Neural cell (in vitro differentiated cells): Measurements from ENCODE around the gene FKBP1B. TPM values are rescaled to one million over a fixed set of nuclear protein-coding genes. Genes with fewer than 3 reads are reported as not detected.

Source experiments
- H2AFZ ChIP-seq: fragments of 200-600, 300-800 bp; sonication (generic), shearing (Covaris generic); 2 replicates; pipeline ENCODE4 v1.6.0; 2014; ENCODE audit warnings: low read depth, mild to moderate bottlenecking, antibody characterized with exemption, low read length, moderate library complexity
- H3F3A ChIP-seq: fragments of 200-600 bp; shearing (Covaris generic); 2 replicates; pipeline ENCODE4 v1.6.1; 2016; ENCODE audit warnings: mild to moderate bottlenecking, moderate library complexity, mixed read lengths, antibody characterized with exemption, low read length; ENCODE audit not compliant: insufficient read depth, poor library complexity, severe bottlenecking
- H3K27ac ChIP-seq: fragments of 200-600, 300-800 bp; sonication (generic), shearing (Covaris generic); 2 replicates; pipeline ENCODE4 v1.5.1; 2014; ENCODE audit warnings: mild to moderate bottlenecking, low read length, moderate library complexity
- H3K27me3 ChIP-seq: fragments of 300-800, 200-600 bp; sonication (generic), shearing (Covaris generic); 2 replicates; pipeline ENCODE4 v1.6.0; 2014; ENCODE audit warnings: mild to moderate bottlenecking, low read depth, low read length, moderate library complexity; ENCODE audit not compliant: insufficient read depth
- H3K36me3 ChIP-seq: fragments of 300-800, 200-600 bp; sonication (generic), shearing (Covaris generic); 2 replicates; pipeline ENCODE4 v1.5.1; 2014; ENCODE audit warnings: mild to moderate bottlenecking, antibody characterized with exemption, low read length, moderate library complexity; ENCODE audit not compliant: insufficient read depth
- H3K4me2 ChIP-seq: fragments of 300-800, 200-600 bp; sonication (generic), shearing (Covaris generic); 2 replicates; pipeline ENCODE4 v1.6.0; 2014; ENCODE audit warnings: mild to moderate bottlenecking, low read length
- H3K4me3 ChIP-seq: fragments of 300-800, 200-600 bp; sonication (generic), shearing (Covaris generic); 2 replicates; pipeline ENCODE4 v1.5.1; 2014; ENCODE audit warnings: mild to moderate bottlenecking, low read length, moderate library complexity
- H3K79me2 ChIP-seq: fragments of 200-600 bp; shearing (Covaris generic); replicated peaks from 2 replicates; pipeline ENCODE4 v1.6.0; 2014; ENCODE audit warnings: mild to moderate bottlenecking, low read length, moderate library complexity; ENCODE audit not compliant: insufficient read depth
- H3K9ac ChIP-seq: fragments of 300-800, 200-600 bp; sonication (generic), shearing (Covaris generic); 2 replicates; pipeline ENCODE4 v1.6.1; 2016; ENCODE audit warnings: mild to moderate bottlenecking, low read length, mixed read lengths
- H3K9me2 ChIP-seq: fragments of 200-600 bp; shearing (Covaris generic); 2 replicates; pipeline ENCODE4 v1.6.1; 2016; ENCODE audit warnings: mild to moderate bottlenecking, low read length, mixed read lengths; ENCODE audit not compliant: insufficient read depth
- H3K9me3 ChIP-seq: fragments of 200-600, 300-800 bp; sonication (generic), shearing (Covaris generic); 2 replicates; pipeline ENCODE4 v1.6.1; 2016; ENCODE audit warnings: mild to moderate bottlenecking, mixed run types, low read length, moderate library complexity, mixed read lengths
- H4K20me1 ChIP-seq: fragments of 200-600 bp; shearing (Covaris generic); 2 replicates; pipeline ENCODE4 v1.6.1; 2016; ENCODE audit warnings: mild to moderate bottlenecking, mixed run types; ENCODE audit not compliant: insufficient read depth
- EP300 ChIP-seq: fragments of 450-650 bp; conservative IDR thresholded peaks from 2 replicates; pipeline ENCODE4 v1.6.1; 2014; ENCODE audit warnings: antibody characterized with exemption, mild to moderate bottlenecking, moderate library complexity; ENCODE audit not compliant: poor library complexity, severe bottlenecking
- EZH2 ChIP-seq: fragments of 200-600, 300-800 bp; shearing (Covaris generic), sonication (generic); IDR thresholded peaks from 2 replicates; pipeline ENCODE4 v1.6.1; 2014; ENCODE audit warnings: antibody characterized with exemption, low read length, borderline replicate concordance, mild to moderate bottlenecking; ENCODE audit not compliant: insufficient read depth, poor library complexity, severe bottlenecking
- MXI1 ChIP-seq: fragments of 450-650 bp; conservative IDR thresholded peaks from 2 replicates; pipeline ENCODE4 v1.6.1; 2014; ENCODE audit warnings: antibody characterized with exemption, mild to moderate bottlenecking; ENCODE audit not compliant: poor library complexity, severe bottlenecking
- POLR2AphosphoS5 ChIP-seq: IDR thresholded peaks from 2 replicates; pipeline ENCODE4 v1.6.1; 2012
- RAD21 ChIP-seq: fragments of 450-650 bp; conservative IDR thresholded peaks from 2 replicates; pipeline ENCODE4 v1.6.1; 2014; ENCODE audit warnings: antibody characterized with exemption, mild to moderate bottlenecking, moderate library complexity
- SMC3 ChIP-seq: fragments of 450-650 bp; conservative IDR thresholded peaks from 2 replicates; pipeline ENCODE4 v1.6.1; 2014; ENCODE audit warnings: antibody characterized with exemption, mild to moderate bottlenecking, moderate library complexity; ENCODE audit not compliant: poor library complexity
- TAF1 ChIP-seq: IDR thresholded peaks from 2 replicates; pipeline ENCODE4 v1.6.1; 2012; ENCODE audit warnings: low read depth
- polyA plus RNA-seq: library from polyadenylated mRNA; depleted of rRNA; stranded (reverse); fragments of >200 nt; gene quantifications from 2 replicates; pipeline ENCODE4 v1.2.3, GENCODE V29; 2014
- TF ChIP-seq, protein P1 (sequence below): fragments of 450-650 bp; IDR thresholded peaks from 2 replicates; pipeline ENCODE4 v1.5.1; 2014; ENCODE audit warnings: antibody characterized with exemption, mild to moderate bottlenecking, moderate library complexity; ENCODE audit not compliant: poor library complexity, severe bottlenecking
- TF ChIP-seq, protein P2 (sequence below): IDR thresholded peaks from 2 replicates; pipeline ENCODE4 v1.6.1; 2012; ENCODE audit warnings: borderline replicate concordance

The FKBP1B gene
- polyA plus RNA-seq, 1 donor from 2014 or later, result 154 TPM

DNA sequence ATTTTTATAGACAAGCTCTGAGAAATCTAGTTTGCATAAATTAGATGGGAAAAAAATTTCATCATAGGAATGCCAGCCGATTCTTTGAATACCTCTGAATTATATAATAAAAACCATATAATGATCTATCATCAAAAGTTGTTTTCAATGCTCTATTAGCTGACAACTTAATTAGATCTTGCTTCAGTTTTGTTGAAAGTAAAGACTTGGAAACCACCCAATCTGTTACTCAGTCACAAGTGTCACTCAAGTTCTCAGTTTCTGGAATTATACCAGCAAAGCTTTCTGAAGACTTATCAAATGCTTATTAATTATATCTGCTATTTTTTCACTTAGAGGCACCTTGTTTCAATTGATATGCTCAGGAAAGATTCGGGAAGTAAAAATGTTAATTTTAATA, 52.5 kb downstream of the FKBP1B start:
- no peak for TF ChIP-seq EZH2
- TF ChIP-seq POLR2AphosphoS5, result no peak
- TF ChIP-seq TAF1, result no peak
- no peak for TF ChIP-seq MXI1
- no peak for TF ChIP-seq RAD21
- no peak for TF ChIP-seq EP300
- no peak for TF ChIP-seq SMC3
- TF ChIP-seq, protein P1, sequence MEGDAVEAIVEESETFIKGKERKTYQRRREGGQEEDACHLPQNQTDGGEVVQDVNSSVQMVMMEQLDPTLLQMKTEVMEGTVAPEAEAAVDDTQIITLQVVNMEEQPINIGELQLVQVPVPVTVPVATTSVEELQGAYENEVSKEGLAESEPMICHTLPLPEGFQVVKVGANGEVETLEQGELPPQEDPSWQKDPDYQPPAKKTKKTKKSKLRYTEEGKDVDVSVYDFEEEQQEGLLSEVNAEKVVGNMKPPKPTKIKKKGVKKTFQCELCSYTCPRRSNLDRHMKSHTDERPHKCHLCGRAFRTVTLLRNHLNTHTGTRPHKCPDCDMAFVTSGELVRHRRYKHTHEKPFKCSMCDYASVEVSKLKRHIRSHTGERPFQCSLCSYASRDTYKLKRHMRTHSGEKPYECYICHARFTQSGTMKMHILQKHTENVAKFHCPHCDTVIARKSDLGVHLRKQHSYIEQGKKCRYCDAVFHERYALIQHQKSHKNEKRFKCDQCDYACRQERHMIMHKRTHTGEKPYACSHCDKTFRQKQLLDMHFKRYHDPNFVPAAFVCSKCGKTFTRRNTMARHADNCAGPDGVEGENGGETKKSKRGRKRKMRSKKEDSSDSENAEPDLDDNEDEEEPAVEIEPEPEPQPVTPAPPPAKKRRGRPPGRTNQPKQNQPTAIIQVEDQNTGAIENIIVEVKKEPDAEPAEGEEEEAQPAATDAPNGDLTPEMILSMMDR, result no peak
- TF ChIP-seq, protein P2, sequence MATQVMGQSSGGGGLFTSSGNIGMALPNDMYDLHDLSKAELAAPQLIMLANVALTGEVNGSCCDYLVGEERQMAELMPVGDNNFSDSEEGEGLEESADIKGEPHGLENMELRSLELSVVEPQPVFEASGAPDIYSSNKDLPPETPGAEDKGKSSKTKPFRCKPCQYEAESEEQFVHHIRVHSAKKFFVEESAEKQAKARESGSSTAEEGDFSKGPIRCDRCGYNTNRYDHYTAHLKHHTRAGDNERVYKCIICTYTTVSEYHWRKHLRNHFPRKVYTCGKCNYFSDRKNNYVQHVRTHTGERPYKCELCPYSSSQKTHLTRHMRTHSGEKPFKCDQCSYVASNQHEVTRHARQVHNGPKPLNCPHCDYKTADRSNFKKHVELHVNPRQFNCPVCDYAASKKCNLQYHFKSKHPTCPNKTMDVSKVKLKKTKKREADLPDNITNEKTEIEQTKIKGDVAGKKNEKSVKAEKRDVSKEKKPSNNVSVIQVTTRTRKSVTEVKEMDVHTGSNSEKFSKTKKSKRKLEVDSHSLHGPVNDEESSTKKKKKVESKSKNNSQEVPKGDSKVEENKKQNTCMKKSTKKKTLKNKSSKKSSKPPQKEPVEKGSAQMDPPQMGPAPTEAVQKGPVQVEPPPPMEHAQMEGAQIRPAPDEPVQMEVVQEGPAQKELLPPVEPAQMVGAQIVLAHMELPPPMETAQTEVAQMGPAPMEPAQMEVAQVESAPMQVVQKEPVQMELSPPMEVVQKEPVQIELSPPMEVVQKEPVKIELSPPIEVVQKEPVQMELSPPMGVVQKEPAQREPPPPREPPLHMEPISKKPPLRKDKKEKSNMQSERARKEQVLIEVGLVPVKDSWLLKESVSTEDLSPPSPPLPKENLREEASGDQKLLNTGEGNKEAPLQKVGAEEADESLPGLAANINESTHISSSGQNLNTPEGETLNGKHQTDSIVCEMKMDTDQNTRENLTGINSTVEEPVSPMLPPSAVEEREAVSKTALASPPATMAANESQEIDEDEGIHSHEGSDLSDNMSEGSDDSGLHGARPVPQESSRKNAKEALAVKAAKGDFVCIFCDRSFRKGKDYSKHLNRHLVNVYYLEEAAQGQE, result no peak
- Histone ChIP-seq H3K4me3 (no peak overlapping the region), H3F3A (no peaks in the 10 kb centered on the region), H3K27ac (no peak overlapping the region), H3K9me2 (no peaks in the 10 kb centered on the region), H3K9me3 (no peaks in the 10 kb centered on the region), H3K4me2 (no peak overlapping the region), H2AFZ (no peak overlapping the region), H3K27me3 (no peaks in the 10 kb centered on the region), H3K9ac (no peak overlapping the region), H3K36me3 (no peaks in the 10 kb centered on the region), H4K20me1 (no peaks in the 10 kb centered on the region), H3K79me2 (no peaks in the 10 kb centered on the region)

- H3K79me2 ChIP-seq, result no peaks in the 10 kb centered on the region
- no peaks in the 10 kb centered on the region for H4K20me1 ChIP-seq
- TF ChIP-seq EZH2 (no peak), SMC3 (no peak), RAD21 (no peak), TAF1 (no peak), MXI1 (no peak)
- TF ChIP-seq, protein P2, result no peak
- TF ChIP-seq, protein P1, result no peak
- H3K27ac ChIP-seq, result no peak overlapping the region
- no peaks in the 10 kb centered on the region for H3K9me2 ChIP-seq
- H3K9ac ChIP-seq, result no peak overlapping the region
- H3K4me2 ChIP-seq, result no peak overlapping the region
- H2AFZ ChIP-seq, result no peak overlapping the region
- H3F3A ChIP-seq, result no peaks in the 10 kb centered on the region
- H3K4me3 ChIP-seq, result no peak overlapping the region
- H3K27me3 ChIP-seq, result no peaks in the 10 kb centered on the region
- no peaks in the 10 kb centered on the region for H3K36me3 ChIP-seq
- H3K9me3 ChIP-seq, result no peaks in the 10 kb centered on the region
Measured at GRCh38 chr2:24102677-24103076, 53.1 kb downstream of the FKBP1B start.
